ENCODE measurements around the gene PIKFYVE.

The PIKFYVE gene

DNA sequence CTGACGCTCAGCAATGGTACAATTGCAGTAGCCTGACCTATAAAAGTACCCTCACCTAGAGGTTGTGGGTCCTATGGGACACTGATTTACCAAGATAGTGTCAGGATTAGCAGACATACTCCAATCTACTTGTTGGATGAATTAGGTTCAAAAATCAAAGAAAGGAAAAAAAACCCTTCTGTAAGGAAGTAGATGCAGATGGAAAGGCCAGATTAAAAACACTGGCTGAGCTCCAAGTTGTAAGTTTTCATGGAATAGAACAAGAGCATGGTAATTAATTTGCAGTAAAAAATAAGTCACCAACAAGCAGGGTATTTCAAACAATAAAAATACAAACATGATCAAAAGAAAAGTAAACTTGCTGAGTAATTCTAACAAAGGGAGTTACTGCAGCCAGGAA lies 37.6 kb upstream of the PIKFYVE start:
- no peak for DNase-seq
- Mint-ChIP-seq H3K4me1 (no peaks in the 10 kb centered on the region), H3K27ac (no peak overlapping the region), H3K36me3 (ENCODE audit: low read depth) (no peaks in the 10 kb centered on the region), H3K4me3 (no peak overlapping the region), H3K27me3 (ENCODE audit: low read depth, poor library complexity) (peaks cover 10% of the 10 kb centered on the region), H3K9me3 (peaks cover 23% of the 10 kb centered on the region)
- TF ChIP-seq, protein P1, sequence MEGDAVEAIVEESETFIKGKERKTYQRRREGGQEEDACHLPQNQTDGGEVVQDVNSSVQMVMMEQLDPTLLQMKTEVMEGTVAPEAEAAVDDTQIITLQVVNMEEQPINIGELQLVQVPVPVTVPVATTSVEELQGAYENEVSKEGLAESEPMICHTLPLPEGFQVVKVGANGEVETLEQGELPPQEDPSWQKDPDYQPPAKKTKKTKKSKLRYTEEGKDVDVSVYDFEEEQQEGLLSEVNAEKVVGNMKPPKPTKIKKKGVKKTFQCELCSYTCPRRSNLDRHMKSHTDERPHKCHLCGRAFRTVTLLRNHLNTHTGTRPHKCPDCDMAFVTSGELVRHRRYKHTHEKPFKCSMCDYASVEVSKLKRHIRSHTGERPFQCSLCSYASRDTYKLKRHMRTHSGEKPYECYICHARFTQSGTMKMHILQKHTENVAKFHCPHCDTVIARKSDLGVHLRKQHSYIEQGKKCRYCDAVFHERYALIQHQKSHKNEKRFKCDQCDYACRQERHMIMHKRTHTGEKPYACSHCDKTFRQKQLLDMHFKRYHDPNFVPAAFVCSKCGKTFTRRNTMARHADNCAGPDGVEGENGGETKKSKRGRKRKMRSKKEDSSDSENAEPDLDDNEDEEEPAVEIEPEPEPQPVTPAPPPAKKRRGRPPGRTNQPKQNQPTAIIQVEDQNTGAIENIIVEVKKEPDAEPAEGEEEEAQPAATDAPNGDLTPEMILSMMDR (IDR thresholded peaks at IDR 0.05), result no peak

- H3K27me3 Mint-ChIP-seq (ENCODE audit: low read depth, poor library complexity), result peaks cover 6% of the 10 kb centered on the region
- H3K9me3 Mint-ChIP-seq, result peaks cover 23% of the 10 kb centered on the region
- TF ChIP-seq, protein P1 (IDR thresholded peaks at IDR 0.05), result no peak
- H3K4me1 Mint-ChIP-seq, result no peaks in the 10 kb centered on the region
- H3K4me3 Mint-ChIP-seq, result no peak overlapping the region
- peak overlapping the region; percentile 86 for H3K27ac Mint-ChIP-seq
- peaks cover 50% of the 10 kb centered on the region for H3K36me3 Mint-ChIP-seq (ENCODE audit: low read depth)
- no peak for DNase-seq
These were observed 31.3 kb upstream of the PIKFYVE start for GRCh38 chr2:208234786-208235185.

DNA sequence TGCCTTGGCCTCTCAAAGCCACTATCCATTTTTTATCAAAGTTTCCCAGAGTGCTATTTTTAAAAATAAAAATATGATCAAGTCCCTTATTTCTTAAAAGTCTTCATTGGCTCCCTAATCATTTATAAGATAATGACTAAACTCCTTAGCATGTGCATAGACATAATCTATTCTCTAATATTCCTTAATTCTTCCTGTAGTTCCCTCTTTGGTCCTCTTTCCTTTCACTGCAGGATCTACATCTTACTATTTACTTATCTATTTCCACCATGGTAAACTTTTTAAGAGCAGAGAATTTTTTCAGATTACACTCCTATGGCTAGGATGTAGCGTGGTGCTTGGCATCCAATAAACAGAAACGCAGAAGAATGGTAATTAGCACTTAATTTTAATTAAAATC lies 30.2 kb upstream of the PIKFYVE start:
- Mint-ChIP-seq H3K27me3 (ENCODE audit: low read depth, poor library complexity) (peaks cover 3% of the 10 kb centered on the region), H3K36me3 (ENCODE audit: low read depth) (peaks cover 60% of the 10 kb centered on the region), H3K9me3 (peaks cover 17% of the 10 kb centered on the region), H3K4me3 (no peak overlapping the region), H3K4me1 (no peaks in the 10 kb centered on the region), H3K27ac (no peak overlapping the region)
- no peak for DNase-seq
- TF ChIP-seq, protein P1 (IDR thresholded peaks at IDR 0.05), result no peak

DNA sequence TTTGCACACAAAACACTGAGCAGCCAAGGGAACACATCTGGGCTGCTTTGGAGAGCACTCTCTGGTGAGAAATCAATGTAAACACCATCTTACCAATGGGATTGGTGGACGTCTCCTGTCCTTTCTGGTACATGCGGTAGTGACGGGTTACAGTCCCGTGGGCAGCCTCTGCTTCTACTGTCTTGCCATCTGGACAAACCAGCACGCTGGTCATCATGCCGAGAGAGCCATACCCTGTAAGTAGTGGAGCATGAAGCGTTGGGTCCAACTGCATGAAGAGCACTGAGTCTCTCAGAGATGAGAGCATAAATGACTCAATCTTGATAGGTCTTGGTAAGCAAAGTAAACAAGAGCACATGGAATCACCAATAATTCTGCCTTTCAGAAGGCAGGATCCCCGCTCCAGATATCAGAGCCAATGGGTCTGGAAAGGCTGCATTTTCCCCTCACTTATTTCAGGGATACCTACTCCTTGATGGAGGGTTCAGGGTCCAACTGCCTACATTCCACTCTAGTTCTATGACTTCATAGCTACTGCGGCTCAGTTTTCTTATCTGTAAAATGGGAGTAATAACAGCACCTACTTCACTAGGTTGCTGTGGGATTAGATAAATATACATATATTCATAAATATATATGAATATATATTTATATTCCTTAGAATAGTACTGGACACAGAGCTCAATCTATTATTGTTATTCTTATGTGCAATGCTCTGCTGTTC lies 26.1 kb upstream of the PIKFYVE start:
- Mint-ChIP-seq H3K27me3 (ENCODE audit: low read depth, poor library complexity) (no peaks in the 10 kb centered on the region), H3K27ac (peak overlapping the region; percentile 14), H3K4me3 (no peak overlapping the region), H3K36me3 (ENCODE audit: low read depth) (peaks cover 90% of the 10 kb centered on the region), H3K9me3 (peaks cover 4% of the 10 kb centered on the region), H3K4me1 (no peaks in the 10 kb centered on the region)
- TF ChIP-seq, protein P1 (IDR thresholded peaks at IDR 0.05), result no peak
- no peak for DNase-seq

GRCh38 chr2:208240619-208241209 lies 25.3 kb upstream of the PIKFYVE start:
- H3K27ac Mint-ChIP-seq, result no peak overlapping the region
- DNase-seq, result no peak
- H3K4me1 Mint-ChIP-seq, result no peaks in the 10 kb centered on the region
- TF ChIP-seq, protein P1 (IDR thresholded peaks at IDR 0.05), result no peak
- no peaks in the 10 kb centered on the region for H3K27me3 Mint-ChIP-seq (ENCODE audit: low read depth, poor library complexity)
- H3K4me3 Mint-ChIP-seq, result no peak overlapping the region
- H3K9me3 Mint-ChIP-seq, result no peaks in the 10 kb centered on the region
- H3K36me3 Mint-ChIP-seq (ENCODE audit: low read depth), result peaks cover 90% of the 10 kb centered on the region

DNA sequence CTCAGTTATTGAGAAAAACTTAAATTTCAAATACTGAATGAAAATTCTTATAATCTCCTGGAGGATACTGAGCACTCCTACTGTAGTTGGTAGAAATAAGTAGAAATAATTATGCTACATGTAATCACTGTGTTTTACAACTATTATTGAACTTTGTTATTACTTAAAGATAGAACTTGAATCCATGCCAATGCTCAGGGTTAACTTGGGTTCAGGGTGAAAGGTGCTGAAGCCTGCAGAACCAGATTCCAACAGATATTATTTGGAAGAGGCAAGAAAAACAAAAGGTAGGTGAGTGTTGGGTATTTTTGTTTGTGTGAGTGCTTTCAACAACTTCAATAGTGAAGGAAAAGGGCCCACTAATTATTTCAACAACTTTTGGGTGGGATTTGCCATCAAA lies 21.6 kb upstream of the PIKFYVE start:
- H3K36me3 Mint-ChIP-seq (ENCODE audit: low read depth), result peaks cover 91% of the 10 kb centered on the region
- H3K4me1 Mint-ChIP-seq, result peaks cover 16% of the 10 kb centered on the region
- H3K27me3 Mint-ChIP-seq (ENCODE audit: low read depth, poor library complexity), result no peaks in the 10 kb centered on the region
- no peak overlapping the region for H3K27ac Mint-ChIP-seq
- H3K9me3 Mint-ChIP-seq, result no peaks in the 10 kb centered on the region
- TF ChIP-seq, protein P1 (IDR thresholded peaks at IDR 0.05), result no peak
- DNase-seq, result no peak
- no peak overlapping the region for H3K4me3 Mint-ChIP-seq
